ENCODE data around the gene LIME1. TPM values are rescaled to one million over a fixed set of nuclear protein-coding genes. Genes with fewer than 3 reads are reported as not detected.

LIME1 gene
- total RNA-seq, 1 donor from 2014 or later, result 0.53 TPM

DNA sequence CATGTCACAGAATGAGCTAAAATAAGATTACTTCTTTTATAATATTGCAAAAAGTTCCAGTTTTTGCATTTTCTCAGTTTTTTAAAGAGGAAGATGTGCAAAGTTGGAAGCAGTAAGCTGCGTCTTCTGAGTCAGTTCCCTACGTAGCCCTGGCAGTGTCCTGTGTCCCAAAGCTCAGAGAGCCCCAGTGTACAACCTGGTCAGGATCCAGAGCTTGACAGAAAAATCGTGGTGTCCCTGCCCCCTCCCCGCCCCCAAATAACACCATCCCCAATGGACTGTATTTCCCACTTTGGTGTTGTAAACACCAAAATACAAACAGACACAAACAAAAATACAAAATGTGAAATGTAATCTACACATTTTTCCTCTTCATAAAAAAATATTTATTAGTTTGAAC is 7.7 kb downstream of the LIME1 start:
- Histone ChIP-seq H3K4me3 (ENCODE audit: low read depth, low read length) (no peak overlapping the region), H3K27me3 (ENCODE audit: control insufficient read depth, insufficient read depth, low read length) (no peaks in the 10 kb centered on the region), H3K36me3 (ENCODE audit: control insufficient read depth, insufficient read depth, low read length) (peaks cover 18% of the 10 kb centered on the region)
- no peak for FAIRE-seq
- no peak for DNase-seq (ENCODE audit: low read depth)
- TF ChIP-seq, protein P1, sequence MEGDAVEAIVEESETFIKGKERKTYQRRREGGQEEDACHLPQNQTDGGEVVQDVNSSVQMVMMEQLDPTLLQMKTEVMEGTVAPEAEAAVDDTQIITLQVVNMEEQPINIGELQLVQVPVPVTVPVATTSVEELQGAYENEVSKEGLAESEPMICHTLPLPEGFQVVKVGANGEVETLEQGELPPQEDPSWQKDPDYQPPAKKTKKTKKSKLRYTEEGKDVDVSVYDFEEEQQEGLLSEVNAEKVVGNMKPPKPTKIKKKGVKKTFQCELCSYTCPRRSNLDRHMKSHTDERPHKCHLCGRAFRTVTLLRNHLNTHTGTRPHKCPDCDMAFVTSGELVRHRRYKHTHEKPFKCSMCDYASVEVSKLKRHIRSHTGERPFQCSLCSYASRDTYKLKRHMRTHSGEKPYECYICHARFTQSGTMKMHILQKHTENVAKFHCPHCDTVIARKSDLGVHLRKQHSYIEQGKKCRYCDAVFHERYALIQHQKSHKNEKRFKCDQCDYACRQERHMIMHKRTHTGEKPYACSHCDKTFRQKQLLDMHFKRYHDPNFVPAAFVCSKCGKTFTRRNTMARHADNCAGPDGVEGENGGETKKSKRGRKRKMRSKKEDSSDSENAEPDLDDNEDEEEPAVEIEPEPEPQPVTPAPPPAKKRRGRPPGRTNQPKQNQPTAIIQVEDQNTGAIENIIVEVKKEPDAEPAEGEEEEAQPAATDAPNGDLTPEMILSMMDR (IDR thresholded peaks at IDR 0.05; ENCODE audit: insufficient read depth, low read length, severe bottlenecking), result no peak

GRCh38 chr20:63744574-63745423 is 8.3 kb downstream of the LIME1 start:
- FAIRE-seq (no peak), DNase-seq (ENCODE audit: low read depth) (no peak)
- H3K36me3 ChIP-seq (ENCODE audit: control insufficient read depth, insufficient read depth, low read length), result peaks cover 18% of the 10 kb centered on the region
- TF ChIP-seq, protein P1 (IDR thresholded peaks at IDR 0.05; ENCODE audit: insufficient read depth, low read length, severe bottlenecking), result no peak
- no peaks in the 10 kb centered on the region for H3K27me3 ChIP-seq (ENCODE audit: control insufficient read depth, insufficient read depth, low read length)
- no peak overlapping the region for H3K4me3 ChIP-seq (ENCODE audit: low read depth, low read length)

- Histone ChIP-seq H3K4me3 (ENCODE audit: low read depth, low read length) (no peak overlapping the region), H3K36me3 (ENCODE audit: control insufficient read depth, insufficient read depth, low read length) (peaks cover 18% of the 10 kb centered on the region), H3K27me3 (ENCODE audit: control insufficient read depth, insufficient read depth, low read length) (no peaks in the 10 kb centered on the region)
- DNase-seq (ENCODE audit: low read depth) (no peak), FAIRE-seq (no peak)
- TF ChIP-seq, protein P1 (IDR thresholded peaks at IDR 0.05; ENCODE audit: insufficient read depth, low read length, severe bottlenecking), result no peak
Observed at GRCh38 chr20:63745424-63745805, 9.0 kb downstream of the LIME1 start.

DNA sequence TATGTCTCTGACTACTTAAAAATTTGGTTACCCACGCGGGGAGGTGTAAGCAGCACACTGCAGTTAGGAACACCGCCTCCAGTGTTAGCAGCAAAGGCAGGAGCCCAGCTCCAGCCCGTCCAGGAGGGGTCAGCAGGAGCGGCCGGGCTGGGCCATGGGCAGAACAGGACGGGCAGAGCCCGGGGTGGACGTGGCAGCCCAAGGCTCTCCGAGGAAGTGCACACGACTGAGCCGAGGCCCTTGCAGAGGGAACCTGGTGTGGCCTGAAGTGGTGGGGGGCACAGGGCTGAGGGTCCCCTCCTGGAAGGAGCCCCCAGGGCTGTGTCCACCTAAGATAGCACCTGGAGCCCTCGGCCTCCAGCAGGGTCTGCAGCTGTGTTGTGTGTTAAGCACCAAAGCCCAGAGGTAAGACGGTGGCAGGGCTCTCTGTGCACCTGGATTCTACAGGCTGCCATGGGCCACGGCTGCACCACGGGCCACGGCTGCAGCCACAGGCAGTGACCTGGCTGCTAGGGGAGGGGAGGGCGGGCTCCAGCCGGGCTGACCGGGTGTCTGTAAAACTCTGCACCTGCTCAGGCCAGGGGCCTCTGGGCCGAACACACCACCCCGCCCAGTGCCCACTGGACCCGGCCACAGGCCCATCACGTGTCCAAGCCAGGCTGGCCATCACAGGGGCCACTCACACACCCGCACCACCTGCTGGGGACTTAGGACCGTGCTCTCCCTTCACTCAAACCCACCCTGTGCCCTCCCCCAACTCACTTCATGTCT is 9.7 kb downstream of the LIME1 start:
- DNase-seq (ENCODE audit: low read depth) (no peak), FAIRE-seq (no peak)
- TF ChIP-seq, protein P1 (IDR thresholded peaks at IDR 0.05; ENCODE audit: insufficient read depth, low read length, severe bottlenecking), result no peak
- H3K36me3 ChIP-seq (ENCODE audit: control insufficient read depth, insufficient read depth, low read length), result peaks cover 18% of the 10 kb centered on the region
- H3K27me3 ChIP-seq (ENCODE audit: control insufficient read depth, insufficient read depth, low read length), result no peaks in the 10 kb centered on the region
- no peak overlapping the region for H3K4me3 ChIP-seq (ENCODE audit: low read depth, low read length)

DNA sequence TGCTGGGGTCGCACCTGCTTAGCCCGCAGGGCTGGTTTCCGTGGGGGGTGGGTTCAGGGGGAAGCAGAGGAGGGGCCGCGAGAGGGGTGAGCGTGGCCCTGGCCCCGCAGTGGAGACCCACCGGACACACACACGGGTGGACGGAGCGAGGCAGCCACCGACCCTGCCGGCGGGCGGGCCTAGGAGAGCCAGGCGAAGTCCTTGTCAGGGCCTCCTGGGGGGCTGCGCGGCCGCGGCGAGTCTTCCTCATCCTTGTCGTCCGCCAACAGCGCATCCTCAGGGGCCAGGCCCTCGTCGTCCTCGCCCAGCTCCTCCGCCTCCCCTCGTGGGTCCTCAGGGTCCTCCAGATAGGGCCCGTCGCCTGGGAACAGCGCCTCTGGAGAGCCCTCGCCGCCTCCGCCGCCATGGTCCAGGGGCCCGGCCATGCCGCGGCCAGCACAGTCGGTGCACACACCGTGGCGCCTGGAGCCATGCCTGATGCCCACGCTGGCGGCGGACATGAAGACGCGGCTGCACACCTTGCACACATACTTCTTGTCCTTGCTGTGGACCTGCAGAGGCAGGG is 10.4 kb downstream of the LIME1 start:
- Histone ChIP-seq H3K36me3 (ENCODE audit: control insufficient read depth, insufficient read depth, low read length) (peaks cover 15% of the 10 kb centered on the region), H3K27me3 (ENCODE audit: control insufficient read depth, insufficient read depth, low read length) (no peaks in the 10 kb centered on the region), H3K4me3 (ENCODE audit: low read depth, low read length) (no peak overlapping the region)
- FAIRE-seq, result no peak
- TF ChIP-seq, protein P1 (IDR thresholded peaks at IDR 0.05; ENCODE audit: insufficient read depth, low read length, severe bottlenecking), result no peak
- DNase-seq (ENCODE audit: low read depth), result no peak
